ENCODE measurements around the gene LRRN2. TPM values are rescaled to one million over a fixed set of nuclear protein-coding genes. Genes with fewer than 3 reads are reported as not detected.

LRRN2 gene
- polyA plus RNA-seq, 1 of the 3 experiments (the other 2 are of a cell fraction) = not detected

DNA sequence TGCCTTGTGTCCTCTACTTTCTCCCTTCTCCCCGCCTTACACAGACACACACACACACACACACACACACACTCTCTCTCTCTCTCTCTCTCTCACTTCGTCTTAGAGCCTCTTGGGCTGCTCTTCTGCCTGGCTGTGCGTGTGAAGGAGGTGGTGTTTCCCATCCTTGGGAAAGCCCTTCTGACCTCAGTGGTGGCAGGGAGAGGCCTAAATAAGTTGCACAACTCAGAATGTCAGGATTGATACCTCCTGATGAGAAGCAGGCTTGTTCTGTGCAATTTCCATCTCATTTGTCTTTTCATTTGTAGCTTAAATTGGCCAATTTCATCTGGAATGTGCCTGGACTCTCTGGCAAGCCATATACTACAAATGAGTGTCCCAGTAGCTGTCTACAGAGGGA is 25.0 kb downstream of the LRRN2 start:
- no peaks in the 10 kb centered on the region for H3K36me3 ChIP-seq (replicated peaks in 1 of 2; ENCODE audit: control insufficient read depth in 1 of 2, insufficient read depth in 2 of 2, low read length in 1 of 2)
- POLR2A ChIA-PET = no interaction called here
- CTCF ChIA-PET = interaction anchor here (0.9 to 1.5 kb wide), 4 partner anchors 16 to 95 kb away, joined by 3 to 6 read pairs (median 4); no protein-coding TSS in a partner anchor

DNA sequence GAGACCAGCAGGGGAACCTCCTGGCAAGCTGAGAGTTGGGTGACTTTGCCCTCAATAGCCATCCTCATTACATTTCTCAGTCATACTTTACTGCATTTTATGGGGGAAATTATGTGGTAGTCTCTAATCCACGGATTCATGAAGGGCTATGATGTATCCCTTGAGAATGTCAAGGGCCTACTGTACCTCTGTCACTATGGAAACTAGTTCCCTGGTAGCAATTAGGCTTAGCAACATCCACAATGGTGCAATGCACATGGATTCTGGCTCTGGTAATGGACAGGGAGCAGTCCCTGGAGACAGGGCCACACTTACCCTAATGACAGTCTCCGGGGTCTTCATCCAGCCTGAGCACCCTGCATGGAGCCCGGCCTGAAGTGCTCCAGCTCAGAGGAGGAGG is 26.5 kb downstream of the LRRN2 start:
- no peak overlapping the region for H2AFZ ChIP-seq (ENCODE audit: low read depth)
- whole genome bisulfite sequencing (ENCODE audit: low lambda C conversion rate) = 42% methylated on average over 3 of the region's 3 CpGs
- no peak overlapping the region for H3K4me2 ChIP-seq
- no peaks in the 10 kb centered on the region for H3F3A ChIP-seq (replicated peaks; ENCODE audit: insufficient read depth)
- TF ChIP-seq RAD21 (IDR thresholded peaks at IDR 0.05; ENCODE audit: low read length) (no peak), IRF3 (IDR thresholded peaks at IDR 0.05; ENCODE audit: low read depth, low read length) (no peak), TCF12 (IDR thresholded peaks at IDR 0.05) (no peak), NRF1 (IDR thresholded peaks at IDR 0.05; ENCODE audit: low read depth, low read length) (no peak), GABPA (IDR thresholded peaks at IDR 0.05; ENCODE audit: low read depth) (no peak), NFIC (IDR thresholded peaks at IDR 0.05; ENCODE audit: borderline replicate concordance) (no peak), CTCF (IDR thresholded peaks at IDR 0.05) (no peak), EZH2phosphoT487 (IDR thresholded peaks at IDR 0.05; ENCODE audit: borderline replicate concordance, low read depth) (no peak), MEF2A (IDR thresholded peaks at IDR 0.05; ENCODE audit: borderline replicate concordance, low read depth) (no peak), PBX3 (IDR thresholded peaks at IDR 0.05) (no peak), MXI1 (IDR thresholded peaks at IDR 0.05; ENCODE audit: low read depth, low read length) (no peak)
- TF ChIP-seq, protein P1, sequence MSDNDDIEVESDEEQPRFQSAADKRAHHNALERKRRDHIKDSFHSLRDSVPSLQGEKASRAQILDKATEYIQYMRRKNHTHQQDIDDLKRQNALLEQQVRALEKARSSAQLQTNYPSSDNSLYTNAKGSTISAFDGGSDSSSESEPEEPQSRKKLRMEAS (IDR thresholded peaks at IDR 0.05; ENCODE audit: low read depth) = no peak
- CTCF ChIA-PET = interaction anchor here (1.5 kb wide), 1 partner anchor 93 kb away, joined by 6 read pairs; no protein-coding TSS in a partner anchor
- POLR2A ChIA-PET = no interaction called here
- no peaks in the 10 kb centered on the region for H4K20me1 ChIP-seq (ENCODE audit: insufficient read depth)
- peaks cover 0 to 5% of the 10 kb centered on the region in 2 experiments; a peak in 1 of 4 replicates for H3K4me1 ChIP-seq (ENCODE audit: control insufficient read depth in 1 of 2, insufficient read depth in 2 of 2, low read depth in 1 of 2, low read length in 1 of 2)
- H3K9ac ChIP-seq = no peak overlapping the region
- no peak overlapping the region for H3K4me3 ChIP-seq (ENCODE audit: low read depth in 2 of 2, low read length in 1 of 2)
- DNase-seq = no peak
- no peaks in the 10 kb centered on the region for H3K9me3 ChIP-seq
- no peaks in the 10 kb centered on the region for H3K9me2 ChIP-seq
- peaks cover 8% of the 10 kb centered on the region; the same call in 1 of the 2 replicates for H3K27me3 ChIP-seq (ENCODE audit: insufficient read depth)
- no peak overlapping the region for H3K27ac ChIP-seq (ENCODE audit: low read depth in 2 of 2, low read length in 1 of 2)
- no peaks in the 10 kb centered on the region for H3K36me3 ChIP-seq (replicated peaks in 1 of 2; ENCODE audit: control insufficient read depth in 1 of 2, insufficient read depth in 2 of 2, low read length in 1 of 2)
- H3K79me2 ChIP-seq (ENCODE audit: insufficient read depth) = no peaks in the 10 kb centered on the region

More for the DNA sequence above, 25.0 kb downstream of the LRRN2 start:
- Histone ChIP-seq H3K79me2 (ENCODE audit: insufficient read depth) (no peaks in the 10 kb centered on the region), H4K20me1 (ENCODE audit: insufficient read depth) (no peaks in the 10 kb centered on the region), H3K9me3 (no peaks in the 10 kb centered on the region), H3F3A (replicated peaks; ENCODE audit: insufficient read depth) (no peaks in the 10 kb centered on the region), H3K4me3 (ENCODE audit: low read depth in 2 of 2, low read length in 1 of 2) (no peak overlapping the region), H3K4me1 (ENCODE audit: control insufficient read depth in 1 of 2, insufficient read depth in 2 of 2, low read depth in 1 of 2, low read length in 1 of 2) (peaks cover 0 to 5% of the 10 kb centered on the region in 2 experiments; a peak in 1 of 4 replicates), H2AFZ (ENCODE audit: low read depth) (no peak overlapping the region), H3K27ac (ENCODE audit: low read depth in 2 of 2, low read length in 1 of 2) (no peak overlapping the region), H3K9ac (no peak overlapping the region), H3K9me2 (no peaks in the 10 kb centered on the region), H3K4me2 (no peak overlapping the region), H3K27me3 (ENCODE audit: insufficient read depth) (peaks cover 8% of the 10 kb centered on the region; the same call in 1 of the 2 replicates)
- DNase-seq = peak; percentile 45
- WGBS (ENCODE audit: low lambda C conversion rate) = 23% methylated on average over 3 of the region's 3 CpGs
- no peak for TF ChIP-seq CTCF (IDR thresholded peaks at IDR 0.05)
- TF ChIP-seq FOSL2 (IDR thresholded peaks at IDR 0.05; ENCODE audit: borderline replicate concordance, low read depth) = no peak
- no peak for TF ChIP-seq FOXM1 (IDR thresholded peaks at IDR 0.05; ENCODE audit: low read depth)
- TF ChIP-seq MEF2A (IDR thresholded peaks at IDR 0.05; ENCODE audit: borderline replicate concordance, low read depth) = no peak
- no peak for TF ChIP-seq USF2 (IDR thresholded peaks at IDR 0.05; ENCODE audit: borderline replicate concordance, low read depth, low read length)
- TF ChIP-seq GATA2 (CRISPR knock-in tag; IDR thresholded peaks at IDR 0.05) = peak; percentile 30; the same call in 1 of the 2 replicates
- peak; percentile 59; the same call in 1 of the 2 replicates for TF ChIP-seq RCOR1 (IDR thresholded peaks at IDR 0.05; ENCODE audit: low read length)
- peak in 1 of 2 experiments; percentile 54; a peak in 1 of 4 replicates for TF ChIP-seq EP300 (IDR thresholded peaks at IDR 0.05; ENCODE audit: borderline replicate concordance in 1 of 2, low read depth in 1 of 2, low read length in 1 of 2)
